Upper lobe of right lung (tissue), 1 donor: ENCODE results near the gene RBMS3. TPM values are rescaled to one million over a fixed set of nuclear protein-coding genes. Genes with fewer than 3 reads are reported as not detected.
A peak's percentile ranks its signal among the peaks of the same experiment; 100 is the strongest.
"Not testable (repeated sequence)": the region's sequence is repeated elsewhere in the genome, so short reads cannot be mapped to it uniquely, and the experiment has no call there.

Experiments
- ATAC-seq: fragments of 200-7000 bp; cut with Tn5 transposase; one replicate; pipeline ENCODE4 v1.9.1; 2020; ENCODE audit warnings: mild to moderate bottlenecking, moderate library complexity
- DNase-seq: peaks from one replicate; pipeline ENCODE4 v3.0.0-alpha.2; 2020
- H3K27ac ChIP-seq: fragments of 200-600 bp; one replicate; pipeline ENCODE4 v1.8.0; 2022
- H3K27me3 ChIP-seq: fragments of 200-600 bp; one replicate; pipeline ENCODE4 v1.8.0; 2022; ENCODE audit warnings: mild to moderate bottlenecking
- H3K36me3 ChIP-seq: fragments of 200-600 bp; one replicate; pipeline ENCODE4 v1.8.0; 2022
- H3K4me1 ChIP-seq: fragments of 200-600 bp; one replicate; pipeline ENCODE4 v1.8.0; 2022
- H3K4me3 ChIP-seq: fragments of 200-600 bp; one replicate; pipeline ENCODE4 v1.8.0; 2022; ENCODE audit warnings: mild to moderate bottlenecking
- H3K9me3 ChIP-seq: fragments of 200-600 bp; one replicate; pipeline ENCODE4 v1.8.0; 2022
- CTCF ChIP-seq: fragments of 200-600 bp; IDR thresholded peaks from one replicate; pipeline ENCODE4 v1.8.0; 2022; ENCODE audit warnings: antibody characterized with exemption
- intact Hi-C: fragments of 100-400 bp; cut with DNase I; formaldehyde crosslinking; loops from one replicate; pipeline ENCODE4 v1.11.0; 2022
- total RNA-seq: library from RNA; stranded (reverse); fragmentation: NEBNext Ultra II Directional; extraction: Animal tissue kit (Norgen Biotek cat#: 25700); gene quantifications from one replicate; pipeline ENCODE4 v1.2.1, GENCODE V29; 2021
- donor health status: DM: no; HTN: yes; CAD: no; lungs with severe emphysema.

RBMS3 gene
- total RNA-seq, 1 donor from 2014 or later = 85.9 TPM

- Histone ChIP-seq H3K9me3 (no peaks in the 10 kb centered on the region), H3K4me3 (no peak overlapping the region), H3K27ac (no peak overlapping the region), H3K4me1 (no peaks in the 10 kb centered on the region), H3K36me3 (no peaks in the 10 kb centered on the region), H3K27me3 (no peaks in the 10 kb centered on the region)
- intact Hi-C loops = no loop called here
- no peak for TF ChIP-seq CTCF
- ATAC-seq = no peak
- no peak for DNase-seq
These were observed 37.4 kb downstream of the RBMS3 start for GRCh38 chr3:29318251-29318650.

GRCh38 chr3:29319262-29319661 lies 38.4 kb downstream of the RBMS3 start:
- H3K36me3 ChIP-seq = no peaks in the 10 kb centered on the region
- ATAC-seq = no peak
- no peak for TF ChIP-seq CTCF
- H3K9me3 ChIP-seq = no peaks in the 10 kb centered on the region
- no peaks in the 10 kb centered on the region for H3K27me3 ChIP-seq
- DNase-seq = no peak
- H3K4me3 ChIP-seq = no peak overlapping the region
- no peak overlapping the region for H3K27ac ChIP-seq
- intact Hi-C loops = no loop called here
- peaks cover 3% of the 10 kb centered on the region for H3K4me1 ChIP-seq

GRCh38 chr3:29319798-29320197 lies 38.9 kb downstream of the RBMS3 start:
- DNase-seq = no peak
- no peak for TF ChIP-seq CTCF
- H3K27me3 ChIP-seq = no peaks in the 10 kb centered on the region
- H3K4me1 ChIP-seq = peaks cover 3% of the 10 kb centered on the region
- no peak for ATAC-seq
- H3K36me3 ChIP-seq = no peaks in the 10 kb centered on the region
- no peaks in the 10 kb centered on the region for H3K9me3 ChIP-seq
- no peak overlapping the region for H3K27ac ChIP-seq
- intact Hi-C loops = no loop called here
- no peak overlapping the region for H3K4me3 ChIP-seq

GRCh38 chr3:29322586-29322985 lies 41.7 kb downstream of the RBMS3 start:
- Histone ChIP-seq H3K9me3 (no peaks in the 10 kb centered on the region), H3K4me1 (peaks cover 7% of the 10 kb centered on the region), H3K36me3 (no peaks in the 10 kb centered on the region), H3K4me3 (no peak overlapping the region), H3K27me3 (no peaks in the 10 kb centered on the region), H3K27ac (no peak overlapping the region)
- intact Hi-C loops = no loop called here
- DNase-seq = no peak
- no peak for TF ChIP-seq CTCF
- ATAC-seq = no peak

GRCh38 chr3:29324180-29324651 lies 43.3 kb downstream of the RBMS3 start:
- H3K9me3 ChIP-seq = no peaks in the 10 kb centered on the region
- peak; percentile 63 for DNase-seq
- TF ChIP-seq CTCF = no peak

GRCh38 chr3:29326540-29326939 lies 45.7 kb downstream of the RBMS3 start:
- H3K4me3 ChIP-seq, intact Hi-C loops, H3K36me3 ChIP-seq, H3K27ac ChIP-seq, H3K9me3 ChIP-seq, H3K27me3 ChIP-seq: not testable (repeated sequence)
- ATAC-seq = peak; percentile 29
- H3K4me1 ChIP-seq = peaks cover 10% of the 10 kb centered on the region
- peak; percentile 65 for DNase-seq

More at GRCh38 chr3:29324180-29324651, 43.3 kb downstream of the RBMS3 start:
- peak; percentile 93 for ATAC-seq
- intact Hi-C loops = no loop called here
- peaks cover 10% of the 10 kb centered on the region for H3K4me1 ChIP-seq
- no peaks in the 10 kb centered on the region for H3K36me3 ChIP-seq
- H3K4me3 ChIP-seq = peak overlapping the region; percentile 29
- H3K27me3 ChIP-seq = no peaks in the 10 kb centered on the region
- H3K27ac ChIP-seq = peak overlapping the region; percentile 82
